ENCODE results near the gene PDCL2.

DNA sequence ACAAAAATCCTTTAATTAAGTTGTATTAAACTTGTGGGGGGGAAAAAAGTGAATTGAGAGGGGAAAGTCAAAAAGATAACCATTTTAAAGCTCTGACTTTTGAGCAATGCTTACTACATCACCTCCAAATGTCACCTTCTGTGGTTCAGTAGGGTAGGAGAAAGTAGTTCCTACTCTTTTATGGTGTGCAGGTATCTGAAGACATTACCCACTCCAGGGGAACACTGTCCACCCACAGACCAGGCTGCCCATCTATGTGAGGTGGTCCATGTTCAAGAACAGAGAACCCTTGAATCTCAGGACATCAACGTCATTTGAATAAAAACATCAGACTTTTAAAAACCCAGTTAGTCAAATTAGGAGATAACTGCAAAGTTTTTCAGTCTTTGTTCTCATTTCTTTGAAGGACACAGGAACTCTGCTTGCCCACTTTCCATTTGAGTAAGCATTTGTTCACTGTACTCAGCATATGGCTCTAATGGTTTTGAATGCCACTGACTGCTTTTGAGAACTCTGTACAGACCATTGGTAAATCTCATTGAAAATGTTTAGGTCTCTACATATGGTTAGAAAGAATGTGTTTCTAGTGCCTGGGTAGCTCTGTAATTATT lies 25.6 kb upstream of the PDCL2 start:
- TF ChIP-seq CTCF (IDR thresholded peaks at IDR 0.05; ENCODE audit: low read length) (no peak), EZH2phosphoT487 (IDR thresholded peaks at IDR 0.05; ENCODE audit: low read length) (no peak), EZH2 (optimal IDR thresholded peaks at IDR 0.05; ENCODE audit: low read depth, low read length) (no peak)
